HuH-7 (cell line): ENCODE results near the gene CFHR4.
"Not testable (repeated sequence)": the region's sequence is repeated elsewhere in the genome, so short reads cannot be mapped to it uniquely, and the experiment has no call there.

Source experiments
- DNase-seq: peaks from one replicate; pipeline ENCODE4 v3.0.0; 2011; ENCODE audit warnings: low spot score

CFHR4 gene

DNA sequence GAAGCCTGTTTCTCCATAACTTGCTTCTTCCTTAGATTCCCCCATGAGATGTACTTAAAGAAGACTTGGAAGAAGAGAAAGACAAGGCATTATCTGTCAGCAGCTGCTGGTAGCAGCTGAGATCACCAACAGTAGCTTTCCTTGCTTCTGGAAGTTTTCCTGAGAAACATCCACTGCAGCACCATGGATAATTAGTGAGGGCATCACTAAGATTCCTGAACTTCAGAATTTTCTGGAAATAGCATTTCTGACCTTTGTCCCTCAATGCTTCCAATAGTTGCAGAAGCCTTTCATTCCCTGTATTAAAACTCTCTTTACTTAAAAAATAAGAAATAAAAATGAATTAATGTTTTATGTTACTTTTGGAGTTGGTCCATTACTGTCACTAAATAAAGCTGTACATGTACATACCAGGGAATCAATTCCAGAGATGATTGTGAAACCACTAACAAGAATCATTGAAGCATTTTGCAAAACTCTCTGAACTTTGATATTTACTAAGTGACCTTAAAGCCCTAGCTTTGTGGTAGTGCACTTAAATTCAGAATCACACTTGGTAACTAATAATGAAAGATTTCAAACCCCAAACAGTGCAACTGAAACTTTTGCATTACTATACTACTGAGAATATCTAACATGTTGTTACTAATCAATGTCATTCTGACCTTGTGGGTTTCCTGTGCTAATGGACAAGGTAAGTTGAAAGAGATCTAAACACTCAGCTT, at the start of gene CFHR4:
CFHR4 (plus strand) TSS at position 538 of the 725 bp plus-strand sequence; CDS start at position 637, 99 bp downstream.
- DNase-seq, result no peak

DNA sequence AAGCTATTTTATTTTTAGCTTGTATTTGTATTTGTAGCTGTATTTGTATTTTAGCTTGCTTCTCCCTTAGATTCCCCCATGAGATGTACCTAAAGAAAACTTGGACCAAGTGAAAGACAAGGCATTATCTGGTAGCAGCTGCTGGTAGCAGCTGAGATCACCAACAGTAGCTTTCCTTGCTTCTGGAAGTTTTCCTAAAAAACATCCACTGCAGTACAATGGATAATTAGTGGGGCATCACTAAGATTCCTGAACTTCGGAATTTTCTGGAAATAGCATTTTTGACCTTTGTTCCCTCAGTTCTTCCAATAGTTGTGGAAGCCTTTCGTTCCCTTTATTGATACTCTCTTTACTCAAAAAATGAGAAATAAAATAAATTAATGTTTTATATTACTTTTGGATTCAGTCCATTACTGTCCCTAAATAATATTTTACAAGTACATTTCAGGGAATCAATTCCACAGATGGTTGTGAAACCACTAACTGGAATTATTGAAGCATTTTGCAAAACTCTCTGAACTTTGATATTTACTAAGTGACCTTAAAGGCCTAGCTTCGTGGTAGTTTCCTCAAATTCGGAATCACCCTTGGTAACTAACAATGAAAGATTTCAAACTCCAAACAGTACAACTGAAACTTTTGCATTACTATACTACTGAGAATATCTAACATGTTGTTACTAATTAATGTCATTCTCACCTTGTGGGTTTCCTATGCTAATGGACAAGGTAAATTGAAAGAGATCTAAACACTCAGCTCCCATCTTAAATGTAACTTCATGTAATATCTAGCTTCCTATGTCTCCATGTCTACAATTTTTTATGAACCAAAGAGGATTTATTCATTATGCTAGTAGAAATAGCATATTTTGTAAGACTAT, 38.0 kb upstream of the CFHR4 start:
- not testable (repeated sequence) for DNase-seq

DNA sequence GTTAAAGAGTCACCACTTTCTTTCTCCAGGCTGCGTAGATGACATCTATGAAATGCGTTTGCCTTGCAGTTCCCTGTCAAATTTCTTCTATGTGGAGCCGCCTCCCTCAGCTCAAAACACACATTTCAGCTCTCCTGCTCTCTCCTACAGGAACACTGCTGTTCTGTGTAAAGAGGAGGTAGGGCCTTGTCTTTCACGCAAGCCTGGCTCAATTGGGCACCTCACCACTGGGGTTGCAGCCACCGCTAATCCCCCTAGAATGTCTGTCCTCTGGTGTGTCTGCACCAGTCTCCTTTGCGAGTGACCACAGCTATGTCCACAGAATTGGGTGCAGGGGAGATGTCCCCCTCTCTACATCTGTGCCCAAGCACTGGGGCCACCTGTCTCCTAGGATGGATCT, 31.8 kb upstream of the CFHR4 start:
- DNase-seq, result no peak

DNA sequence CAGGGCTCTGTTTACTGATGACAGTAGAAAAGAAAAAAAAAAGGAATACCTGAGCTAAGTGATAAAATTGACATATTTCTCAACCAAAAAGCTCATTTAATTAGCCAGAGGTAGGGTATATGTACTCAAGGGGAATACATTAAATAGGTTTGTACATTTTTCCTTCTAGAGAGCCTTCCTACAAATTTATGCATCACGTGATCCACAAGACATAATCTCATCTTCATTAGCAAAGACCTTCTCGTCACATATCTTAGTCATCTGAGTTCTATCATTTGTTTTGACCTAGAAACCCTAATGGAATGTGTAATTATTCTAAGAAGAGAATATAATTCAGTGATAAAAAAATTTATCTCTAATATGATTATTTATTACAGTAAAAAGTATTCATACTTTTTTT, 30.7 kb upstream of the CFHR4 start:
- DNase-seq, result no peak

DNA sequence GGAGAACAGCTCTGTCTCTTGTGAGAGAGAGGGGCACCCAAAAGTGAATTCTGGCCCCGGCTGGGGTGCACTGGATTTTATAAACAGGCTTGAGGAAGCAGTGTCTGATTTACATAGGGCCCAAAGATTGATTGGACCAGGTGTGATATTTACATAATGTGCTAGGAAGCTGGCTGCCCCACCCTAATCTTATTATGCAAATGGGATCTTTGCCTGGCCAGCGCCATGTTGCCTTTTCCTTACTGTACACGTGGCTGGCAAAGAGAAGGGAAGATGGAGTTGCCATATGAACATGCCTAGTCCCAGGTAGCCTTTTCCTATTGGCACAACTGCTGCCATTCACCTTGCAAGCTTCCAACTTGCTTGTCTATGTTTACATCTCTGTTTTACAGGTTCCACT, 29.0 kb upstream of the CFHR4 start:
- DNase-seq, result no peak

DNA sequence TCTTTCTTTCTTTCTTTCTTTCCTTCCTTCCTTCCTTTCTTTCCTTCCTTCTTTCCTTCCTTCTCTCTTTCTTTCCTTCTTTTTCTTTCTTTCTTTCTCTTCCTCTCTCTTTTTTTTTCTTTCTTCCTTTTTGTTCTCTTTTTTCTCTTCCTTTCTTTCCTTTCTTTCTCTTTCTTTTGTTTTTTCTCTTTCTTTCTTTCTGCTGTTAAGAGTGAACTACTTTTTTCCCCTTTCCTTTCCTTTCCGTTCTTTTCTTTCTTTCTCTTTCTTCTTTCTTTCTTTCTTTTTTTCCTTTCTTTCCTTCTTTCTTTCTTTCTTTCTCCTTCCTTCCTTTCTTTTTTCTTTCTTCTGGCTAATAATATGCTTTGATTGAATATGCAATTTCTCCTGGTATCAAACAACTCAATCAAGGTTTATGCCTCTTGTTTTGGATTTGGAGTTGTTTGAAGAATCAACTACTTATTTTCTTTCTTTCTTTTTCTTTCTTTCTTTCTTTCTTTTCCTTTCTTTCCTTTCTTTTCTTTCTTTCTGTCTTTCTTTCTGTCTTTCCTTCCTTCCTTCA, 27.4 kb upstream of the CFHR4 start:
- no peak for DNase-seq

DNA sequence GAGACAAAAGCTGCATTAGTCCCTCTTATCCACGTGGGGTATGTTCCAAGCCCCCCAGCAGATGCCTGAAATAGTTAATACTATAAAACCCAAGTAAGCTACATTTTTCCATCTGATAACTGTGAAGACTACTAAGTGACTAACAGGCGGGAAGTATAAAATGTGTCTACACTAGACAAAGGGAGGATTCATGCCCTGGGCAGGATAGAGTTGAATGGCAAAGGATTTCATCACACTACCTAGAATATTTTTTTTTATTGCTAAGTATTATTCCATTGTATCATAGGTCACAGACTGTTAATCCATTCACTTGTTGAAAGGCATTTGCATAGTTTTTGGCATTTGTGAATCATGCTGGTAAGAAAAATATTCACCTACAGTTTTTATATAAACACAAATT, 26.4 kb upstream of the CFHR4 start:
- no peak for DNase-seq

DNA sequence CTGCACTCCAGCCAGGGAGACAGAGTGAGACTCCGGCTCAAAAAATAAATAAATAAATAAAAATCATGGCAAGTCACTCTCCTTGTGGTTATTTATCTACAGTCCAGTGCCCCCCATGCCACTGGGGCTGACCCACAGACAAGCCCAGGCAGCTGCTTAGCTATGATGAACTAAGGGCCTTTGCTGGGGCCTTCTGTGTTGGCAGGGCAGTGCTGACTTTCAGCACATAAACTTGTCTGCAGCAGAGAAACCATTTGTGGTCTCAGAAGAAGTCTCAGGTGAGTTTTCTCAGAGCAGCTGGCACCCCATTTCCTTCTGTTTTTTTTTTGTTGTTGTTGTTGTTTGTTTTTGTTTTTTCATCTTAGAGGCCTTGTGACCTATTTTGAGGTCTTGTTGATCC, 20.9 kb upstream of the CFHR4 start:
- DNase-seq, result no peak

DNA sequence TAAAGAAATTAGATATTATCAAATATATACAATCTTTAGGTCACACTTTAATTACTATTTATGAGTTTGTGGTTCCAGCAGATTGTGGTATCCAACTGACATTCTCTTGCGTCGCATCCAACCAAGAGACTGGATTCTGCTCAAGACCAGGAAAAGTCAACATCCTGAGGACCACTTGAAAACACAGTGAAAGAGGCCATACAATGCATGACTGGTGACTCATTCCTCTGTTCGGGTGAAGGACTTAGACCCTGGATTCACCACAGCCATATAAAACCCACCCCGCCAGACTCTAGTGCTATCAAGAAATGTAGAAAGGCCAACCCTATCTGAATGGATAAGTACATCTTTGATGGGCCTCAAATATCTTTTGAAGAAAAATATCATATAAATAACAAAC, 14.5 kb upstream of the CFHR4 start:
- no peak for DNase-seq

DNA sequence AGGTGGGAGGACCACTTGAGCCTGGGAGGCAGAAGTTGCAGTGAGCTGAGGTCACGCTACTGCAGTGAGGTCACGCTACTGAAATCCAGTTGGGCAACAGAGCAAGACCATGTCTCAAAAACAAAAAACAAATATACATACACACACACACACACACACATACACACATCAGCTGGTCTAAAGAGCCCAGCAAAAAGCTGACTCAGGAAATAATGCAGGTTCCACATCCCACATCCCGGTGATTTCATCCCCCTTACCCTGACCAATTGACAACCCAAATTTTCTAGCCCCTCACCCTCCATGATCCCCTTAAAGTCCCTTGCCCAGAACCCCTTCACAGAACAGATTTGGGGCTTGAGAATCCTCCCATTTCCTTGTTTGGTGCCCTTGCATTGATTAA, 11.9 kb upstream of the CFHR4 start:
- no peak for DNase-seq

DNA sequence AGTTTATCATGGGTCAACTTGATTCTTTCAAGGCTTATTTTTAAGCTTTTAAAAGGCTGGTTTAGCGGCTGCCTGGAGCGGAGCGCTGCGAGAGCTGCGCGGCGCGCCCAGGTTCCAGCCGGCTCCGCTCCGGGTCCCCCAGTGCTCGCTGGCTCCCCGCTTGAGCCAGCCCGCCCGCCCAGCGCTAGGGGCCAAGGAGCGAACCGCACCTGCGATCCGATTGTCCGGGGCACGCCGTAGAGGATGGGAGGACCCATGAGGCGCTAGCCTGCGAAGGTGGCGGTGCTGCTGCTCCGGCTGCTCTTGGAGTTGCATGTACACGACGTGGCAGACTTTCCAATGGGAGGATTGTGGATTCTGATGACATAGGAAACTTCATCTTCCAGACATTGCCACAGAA, 9.9 kb upstream of the CFHR4 start:
- peak; percentile 54 for DNase-seq

DNA sequence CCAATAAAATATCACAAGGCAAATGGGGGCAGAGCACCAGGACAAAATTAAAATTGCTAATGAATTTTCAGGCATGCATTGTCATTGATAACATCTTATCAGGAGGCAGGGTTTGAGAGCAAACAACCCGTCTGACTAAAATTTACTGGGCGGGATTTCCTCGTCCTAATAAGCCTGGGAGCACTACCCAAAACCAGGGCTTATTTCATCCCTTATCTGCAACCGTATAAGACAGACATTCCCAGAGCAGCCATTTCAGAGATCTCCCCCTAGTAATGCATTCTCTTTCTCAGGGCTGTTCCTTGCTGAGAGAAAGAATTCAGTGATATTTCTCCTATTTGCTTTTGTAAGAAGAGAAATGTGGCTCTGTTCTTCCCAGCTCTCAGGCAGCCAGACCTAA, 1.3 kb upstream of the CFHR4 start:
- not testable (repeated sequence) for DNase-seq

DNA sequence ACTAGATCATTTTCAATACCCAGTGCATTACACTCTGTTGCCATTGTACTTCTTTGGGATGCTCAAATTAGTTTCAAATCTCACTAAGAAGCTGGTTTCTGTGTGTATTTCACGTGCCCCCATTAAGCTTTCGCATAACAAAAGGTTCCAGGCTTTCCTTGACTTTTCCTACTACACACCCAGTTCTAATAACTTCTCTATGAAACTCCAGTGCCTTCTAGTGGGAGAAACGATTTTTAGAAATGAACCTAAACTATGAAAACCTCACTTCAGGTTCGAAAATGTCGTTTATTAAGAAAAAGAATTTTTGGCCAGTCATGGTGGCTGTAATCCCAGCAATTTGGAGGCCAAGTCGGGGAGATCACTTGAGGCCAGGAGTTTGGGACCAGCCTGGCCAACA, 2.8 kb downstream of the CFHR4 start:
- no peak for DNase-seq

DNA sequence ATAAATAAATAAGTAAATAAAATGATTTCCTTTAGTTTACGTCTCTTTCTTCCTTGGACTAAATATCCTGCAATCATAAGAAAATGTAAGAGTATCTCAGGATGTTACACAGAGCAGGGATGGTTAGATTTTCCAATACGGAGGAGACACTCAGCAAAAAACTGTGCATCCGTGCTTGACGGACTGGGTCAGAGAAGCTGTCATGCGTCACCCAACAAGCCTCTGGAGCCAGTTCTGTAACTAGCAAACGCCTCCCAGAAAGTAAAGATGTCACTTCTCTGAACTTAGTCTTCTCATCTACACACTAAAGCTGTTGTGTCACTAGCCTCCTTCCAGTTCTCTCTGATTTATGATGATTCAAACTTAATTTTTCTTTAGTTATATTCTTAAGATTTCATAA, 3.4 kb downstream of the CFHR4 start:
- DNase-seq, result no peak

DNA sequence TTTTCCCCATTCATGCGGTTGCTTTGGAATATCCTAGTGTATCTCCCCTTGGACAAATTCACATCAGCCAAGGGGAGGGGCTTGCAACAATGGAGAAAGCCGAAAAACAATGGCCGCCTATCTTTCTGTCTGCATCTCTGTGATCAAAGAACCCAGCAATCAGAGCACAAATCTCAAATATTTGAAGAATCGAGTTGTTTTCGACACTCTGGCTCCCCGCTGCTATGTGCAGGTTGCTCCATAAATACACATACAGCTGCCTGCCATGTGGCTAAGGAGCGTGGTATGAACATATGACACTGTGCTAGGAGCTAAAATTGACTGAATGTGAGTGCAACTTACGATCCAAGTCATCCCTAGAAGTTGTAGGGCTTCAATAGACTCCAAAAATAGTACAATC, 8.5 kb downstream of the CFHR4 start:
- DNase-seq, result no peak

DNA sequence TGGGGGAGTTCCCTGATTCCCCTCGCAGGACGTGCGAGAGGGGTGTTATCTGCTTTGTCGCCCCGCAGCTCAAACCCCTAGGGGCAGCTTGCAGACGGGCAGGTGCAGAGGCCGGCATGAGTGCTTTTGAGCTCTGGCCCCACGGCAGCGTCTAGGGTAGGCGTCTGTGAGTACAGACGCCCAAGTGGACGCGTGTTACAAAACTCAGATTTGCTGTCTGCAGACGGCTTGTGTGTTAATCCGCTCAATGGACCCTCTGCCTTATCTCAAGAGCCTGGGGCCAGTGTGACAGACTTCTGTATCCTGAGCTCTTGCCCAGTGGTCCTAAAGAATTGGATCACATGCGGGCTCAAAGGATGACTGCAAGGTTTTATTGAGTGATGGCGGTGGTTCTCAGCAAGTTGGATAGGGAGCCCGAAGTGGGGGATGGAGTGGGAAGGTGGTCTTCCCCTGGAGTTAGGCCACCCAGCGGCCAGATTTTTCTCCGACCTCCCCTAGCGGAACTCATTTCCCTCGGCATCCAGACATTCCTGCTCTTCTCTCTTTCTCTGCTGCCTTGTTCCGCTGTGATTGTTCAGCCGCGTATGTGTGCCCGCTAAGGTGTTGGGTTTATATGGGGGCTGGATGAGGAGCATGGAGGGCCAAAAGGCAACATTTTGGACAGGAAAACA, 9.4 kb downstream of the CFHR4 start:
- peak; percentile 30 for DNase-seq

DNA sequence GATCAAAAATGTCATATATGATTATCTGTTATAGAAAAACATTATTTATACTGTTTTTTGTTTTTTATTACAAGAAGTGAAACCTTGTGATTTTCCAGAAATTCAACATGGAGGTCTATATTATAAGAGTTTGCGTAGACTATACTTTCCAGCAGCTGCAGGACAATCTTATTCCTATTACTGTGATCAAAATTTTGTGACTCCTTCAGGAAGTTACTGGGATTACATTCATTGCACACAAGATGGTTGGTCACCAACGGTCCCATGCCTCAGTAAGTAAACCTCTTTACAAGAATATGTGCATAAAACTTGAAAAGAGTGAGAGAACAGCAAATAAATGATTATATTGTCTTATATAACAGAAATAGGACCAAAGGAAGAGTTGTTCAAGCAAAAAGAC, 14.5 kb downstream of the CFHR4 start:
- no peak for DNase-seq

DNA sequence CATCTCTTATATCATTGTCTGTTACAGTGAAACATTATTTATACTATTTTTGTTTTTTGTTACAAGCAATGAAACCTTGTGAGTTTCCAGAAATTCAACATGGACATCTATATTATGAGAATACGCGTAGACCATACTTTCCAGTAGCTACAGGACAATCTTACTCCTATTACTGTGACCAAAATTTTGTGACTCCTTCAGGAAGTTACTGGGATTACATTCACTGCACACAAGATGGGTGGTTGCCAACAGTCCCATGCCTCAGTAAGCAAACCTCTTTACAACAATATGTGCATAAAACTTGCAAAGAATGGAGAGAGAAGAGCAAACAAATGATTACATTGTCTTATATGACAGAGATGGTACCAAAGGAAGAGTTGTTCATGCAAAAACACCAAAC, 22.4 kb downstream of the CFHR4 start:
- DNase-seq, result no peak

DNA sequence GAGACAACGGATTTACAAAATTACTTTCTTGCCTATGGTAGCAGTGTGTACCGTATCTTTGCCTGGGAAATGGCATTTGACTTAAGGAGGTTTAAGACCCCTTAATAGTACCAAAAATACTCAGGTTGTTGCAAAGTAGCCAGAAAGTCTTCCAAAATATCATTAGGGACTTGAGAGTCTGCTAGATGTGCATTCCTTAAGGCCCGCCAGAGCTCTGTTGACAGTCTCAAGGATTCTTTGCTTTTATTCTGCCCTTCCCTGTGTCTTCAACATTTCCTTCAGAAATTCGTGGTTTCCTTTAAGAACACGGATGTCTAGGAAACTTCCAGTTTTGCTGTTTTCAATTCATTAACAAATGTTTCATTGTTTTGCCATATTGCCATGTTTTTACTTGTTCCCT, 24.4 kb downstream of the CFHR4 start:
- not testable (repeated sequence) for DNase-seq

DNA sequence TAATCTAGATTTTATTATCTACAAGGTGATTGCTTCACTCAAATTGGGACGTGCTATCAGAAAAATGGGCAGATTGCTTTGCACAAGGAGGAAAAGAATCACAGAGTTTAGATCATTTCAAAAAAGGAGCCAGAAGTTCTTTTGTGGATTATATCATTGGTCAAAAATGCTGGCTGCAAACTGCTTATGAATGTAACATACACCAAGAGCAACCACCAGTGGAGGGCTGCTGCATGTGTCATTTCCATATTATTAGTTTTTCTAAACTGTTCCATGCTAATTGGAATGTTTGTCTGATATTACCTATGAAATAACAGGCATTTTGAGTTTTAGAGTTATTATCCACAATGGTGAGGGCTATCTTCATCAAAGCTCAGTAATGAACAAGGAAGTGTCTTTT, 39.0 kb downstream of the CFHR4 start:
- not testable (repeated sequence) for DNase-seq

DNA sequence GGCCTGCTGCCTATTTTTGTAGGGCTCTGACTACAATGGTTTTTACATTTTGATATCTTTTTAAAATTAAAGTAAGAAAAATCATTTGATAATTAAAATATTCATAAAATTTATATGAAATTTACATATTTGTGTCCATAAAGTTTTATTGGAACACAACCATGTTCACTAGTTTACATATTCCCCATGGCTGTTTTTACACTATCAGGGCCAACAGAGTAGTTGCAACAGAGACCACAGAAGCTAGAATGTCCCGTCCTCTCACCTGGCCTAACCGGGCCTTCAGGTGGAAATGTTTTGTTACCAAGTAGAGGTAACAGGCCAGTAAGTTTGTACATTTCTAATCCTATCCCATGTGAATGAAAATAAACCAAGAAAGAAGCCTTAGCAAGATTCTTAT, 45.0 kb downstream of the CFHR4 start:
- not testable (repeated sequence) for DNase-seq

DNA sequence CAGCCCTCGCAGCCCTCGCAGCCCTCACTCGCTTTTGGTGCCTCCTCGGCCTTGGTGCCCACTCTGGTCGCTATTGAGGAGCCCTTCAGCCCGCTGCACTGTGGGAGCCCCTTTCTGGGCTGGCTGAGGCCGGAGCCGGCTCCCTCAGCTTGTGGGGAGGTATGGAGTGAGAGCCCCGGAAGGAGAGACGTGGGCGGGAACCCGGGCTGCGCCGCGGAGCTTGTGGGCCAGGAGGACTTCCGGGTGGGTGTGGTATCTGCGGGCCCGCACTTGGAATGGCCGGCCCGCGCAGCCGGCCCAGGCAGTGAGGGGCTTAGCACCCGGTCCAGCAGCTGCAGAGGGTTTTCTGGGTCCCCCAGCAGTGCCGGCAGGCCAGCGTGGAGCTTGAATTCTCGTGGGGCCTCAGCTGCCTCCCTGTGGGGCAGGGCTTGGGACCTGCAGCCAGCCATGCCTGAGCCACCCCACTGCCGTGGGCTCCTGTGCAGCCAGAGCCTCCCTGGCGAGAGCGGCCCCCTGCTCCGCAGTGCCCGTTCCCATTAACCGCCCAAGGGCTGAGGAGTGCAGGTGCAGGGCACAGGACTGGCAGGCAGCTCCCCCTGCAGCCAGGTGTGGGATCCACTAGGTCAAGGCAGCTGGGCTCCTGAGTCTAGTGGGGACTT, 45.8 kb downstream of the CFHR4 start:
- no peak for DNase-seq
